Effector memory CD4-positive, alpha-beta T cell (primary cell): ENCODE data around the gene ARFGAP1.

Source experiments
- DNase-seq, 3 donors: peaks; one replicate each; pipeline ENCODE4 v3.0.0-alpha.2; 2020
- H3K27ac ChIP-seq: 2 replicates; pipeline ENCODE4 v1.7.0; 2013; ENCODE audit warnings: mild to moderate bottlenecking, low read length, moderate library complexity; ENCODE audit not compliant: insufficient read depth, poor library complexity, severe bottlenecking
- H3K27me3 ChIP-seq: replicated peaks from 2 replicates; pipeline ENCODE4 v1.7.0; 2013; ENCODE audit warnings: mild to moderate bottlenecking, low read length; ENCODE audit not compliant: insufficient read depth, control insufficient read depth, poor library complexity, severe bottlenecking
- H3K36me3 ChIP-seq: 2 replicates; pipeline ENCODE4 v1.7.0; 2013; ENCODE audit warnings: mild to moderate bottlenecking, low read length, moderate library complexity; ENCODE audit not compliant: control insufficient read depth, insufficient read depth
- H3K4me1 ChIP-seq: 2 replicates; pipeline ENCODE4 v1.7.0; 2013; ENCODE audit warnings: low read length, mild to moderate bottlenecking; ENCODE audit not compliant: control insufficient read depth, insufficient read depth, poor library complexity, severe bottlenecking
- H3K4me3 ChIP-seq: 2 replicates; pipeline ENCODE4 v1.7.0; 2013; ENCODE audit warnings: low read length, low read depth, mild to moderate bottlenecking; ENCODE audit not compliant: insufficient read depth, poor library complexity, severe bottlenecking
- H3K9me3 ChIP-seq: 2 replicates; pipeline ENCODE4 v1.7.0; 2013; ENCODE audit warnings: mild to moderate bottlenecking, low read length, moderate library complexity; ENCODE audit not compliant: control insufficient read depth

The ARFGAP1 gene

GRCh38 chr20:63325554-63326313 is 53.1 kb downstream of the ARFGAP1 start:
- Histone ChIP-seq H3K4me1 (peaks cover 9% of the 10 kb centered on the region), H3K27ac (no peak overlapping the region), H3K4me3 (no peak overlapping the region), H3K9me3 (no peaks in the 10 kb centered on the region), H3K27me3 (no peaks in the 10 kb centered on the region), H3K36me3 (no peaks in the 10 kb centered on the region)
- no peak for DNase-seq

- H3K27ac ChIP-seq: peak overlapping the region; percentile 49
- H3K9me3 ChIP-seq: no peaks in the 10 kb centered on the region
- H3K36me3 ChIP-seq: no peaks in the 10 kb centered on the region
- peaks cover 9% of the 10 kb centered on the region for H3K4me1 ChIP-seq
- H3K27me3 ChIP-seq: no peaks in the 10 kb centered on the region
- no peak overlapping the region for H3K4me3 ChIP-seq
- no peak for DNase-seq
Measured at GRCh38 chr20:63326314-63327230, 54.0 kb downstream of the ARFGAP1 start.

- H3K27ac ChIP-seq: peak overlapping the region; percentile 49
- H3K9me3 ChIP-seq: no peaks in the 10 kb centered on the region
Measured at GRCh38 chr20:63327231-63327745, 54.7 kb downstream of the ARFGAP1 start.

GRCh38 chr20:63328026-63328700 is 55.5 kb downstream of the ARFGAP1 start:
- Histone ChIP-seq H3K4me1 (peaks cover 9% of the 10 kb centered on the region), H3K27ac (no peak overlapping the region), H3K36me3 (no peaks in the 10 kb centered on the region), H3K27me3 (no peaks in the 10 kb centered on the region), H3K9me3 (no peaks in the 10 kb centered on the region), H3K4me3 (no peak overlapping the region)
- no peak for DNase-seq

More at GRCh38 chr20:63327231-63327745, 54.7 kb downstream of the ARFGAP1 start:
- DNase-seq: no peak
- H3K4me1 ChIP-seq: peaks cover 9% of the 10 kb centered on the region
- no peaks in the 10 kb centered on the region for H3K27me3 ChIP-seq
- H3K4me3 ChIP-seq: no peak overlapping the region
- no peaks in the 10 kb centered on the region for H3K36me3 ChIP-seq

- no peak overlapping the region for H3K4me3 ChIP-seq
Measured at GRCh38 chr20:63328718-63329275, 56.2 kb downstream of the ARFGAP1 start.

GRCh38 chr20:63329331-63330083 is 56.9 kb downstream of the ARFGAP1 start:
- Histone ChIP-seq H3K4me3 (no peak overlapping the region), H3K27ac (no peak overlapping the region), H3K4me1 (peaks cover 9% of the 10 kb centered on the region), H3K9me3 (no peaks in the 10 kb centered on the region), H3K27me3 (peaks cover 4% of the 10 kb centered on the region), H3K36me3 (no peaks in the 10 kb centered on the region)
- no peak for DNase-seq

More at GRCh38 chr20:63328718-63329275, 56.2 kb downstream of the ARFGAP1 start:
- Histone ChIP-seq H3K9me3 (no peaks in the 10 kb centered on the region), H3K27me3 (no peaks in the 10 kb centered on the region), H3K4me1 (peaks cover 9% of the 10 kb centered on the region), H3K27ac (no peak overlapping the region), H3K36me3 (no peaks in the 10 kb centered on the region)
- no peak for DNase-seq

GRCh38 chr20:63330084-63330760 is 57.6 kb downstream of the ARFGAP1 start:
- peaks cover 7% of the 10 kb centered on the region for H3K27me3 ChIP-seq
- DNase-seq: no peak

GRCh38 chr20:63330940-63331339 is 58.3 kb downstream of the ARFGAP1 start:
- no peaks in the 10 kb centered on the region for H3K9me3 ChIP-seq
- no peak for DNase-seq
- H3K27me3 ChIP-seq: peaks cover 7% of the 10 kb centered on the region
- no peaks in the 10 kb centered on the region for H3K36me3 ChIP-seq
- peaks cover 8% of the 10 kb centered on the region for H3K4me1 ChIP-seq
- H3K27ac ChIP-seq: no peak overlapping the region
- H3K4me3 ChIP-seq: no peak overlapping the region

More at GRCh38 chr20:63330084-63330760, 57.6 kb downstream of the ARFGAP1 start:
- no peak overlapping the region for H3K4me3 ChIP-seq
- H3K27ac ChIP-seq: no peak overlapping the region
- peaks cover 9% of the 10 kb centered on the region for H3K4me1 ChIP-seq
- no peaks in the 10 kb centered on the region for H3K9me3 ChIP-seq
- H3K36me3 ChIP-seq: no peaks in the 10 kb centered on the region
